Hepatocyte (in vitro differentiated cells): ENCODE results near the gene KCNK17. TPM values are rescaled to one million over a fixed set of nuclear protein-coding genes. Genes with fewer than 3 reads are reported as not detected.

ENCODE experiments used
- DNase-seq: peaks from one replicate; pipeline ENCODE4 v3.0.0-alpha.2; 2016; ENCODE audit warnings: low spot score
- H2AFZ ChIP-seq: fragments of 200-600 bp; sonication (generic); 2 replicates; pipeline ENCODE4 v1.6.0; 2016; ENCODE audit warnings: antibody characterized with exemption, mild to moderate bottlenecking
- H3K27ac ChIP-seq: fragments of 200-600 bp; sonication (generic); 2 replicates; pipeline ENCODE4 v1.5.1; 2016; ENCODE audit warnings: mild to moderate bottlenecking
- H3K27me3 ChIP-seq: fragments of 200-600 bp; sonication (generic); 2 replicates; pipeline ENCODE4 v1.6.1; 2016
- H3K36me3 ChIP-seq: fragments of 200-600 bp; sonication (generic); replicated peaks from 2 replicates; pipeline ENCODE4 v1.5.1; 2016; ENCODE audit warnings: low read depth; ENCODE audit not compliant: insufficient read depth
- H3K4me1 ChIP-seq: fragments of 200-600 bp; sonication (generic); 2 replicates; pipeline ENCODE4 v1.5.1; 2016; ENCODE audit warnings: mild to moderate bottlenecking, moderate library complexity; ENCODE audit not compliant: insufficient read depth
- H3K4me2 ChIP-seq: fragments of 200-600 bp; sonication (generic); 2 replicates; pipeline ENCODE4 v1.6.0; 2016
- H3K4me3 ChIP-seq: fragments of 200-600 bp; sonication (generic); 2 replicates; pipeline ENCODE4 v1.5.1; 2016; ENCODE audit warnings: mild to moderate bottlenecking
- H3K79me2 ChIP-seq: fragments of 200-600 bp; sonication (generic); 2 replicates; pipeline ENCODE4 v1.6.0; 2017; ENCODE audit warnings: mild to moderate bottlenecking
- H3K9me2 ChIP-seq: fragments of 200-600 bp; sonication (generic); replicated peaks from 2 replicates; pipeline ENCODE4 v1.6.0; 2017; ENCODE audit warnings: mild to moderate bottlenecking; ENCODE audit not compliant: insufficient read depth
- H3K9me3 ChIP-seq: fragments of 200-600 bp; sonication (generic); 2 replicates; pipeline ENCODE4 v1.5.1; 2016; ENCODE audit warnings: low read depth, mild to moderate bottlenecking
- H4K20me1 ChIP-seq: fragments of 200-600 bp; sonication (generic); 2 replicates; pipeline ENCODE4 v1.6.0; 2016; ENCODE audit warnings: mild to moderate bottlenecking; ENCODE audit not compliant: insufficient read depth, poor library complexity, severe bottlenecking
- EZH2 ChIP-seq: fragments of 200-600 bp; sonication (generic); IDR thresholded peaks from 2 replicates; pipeline ENCODE4 v1.6.1; 2016; ENCODE audit warnings: antibody characterized with exemption, mild to moderate bottlenecking, borderline replicate concordance
- EZH2phosphoT487 ChIP-seq: fragments of 200-600 bp; sonication (generic); IDR thresholded peaks from one replicate; pipeline ENCODE4 v1.6.1; 2018; ENCODE audit warnings: antibody characterized with exemption, mild to moderate bottlenecking, low read depth, moderate library complexity; ENCODE audit not compliant: unreplicated experiment, severe bottlenecking
- WGBS: methylation state at CpG from one replicate; pipeline ENCODE4 v1.1.6; 2016; ENCODE audit warnings: low lambda C conversion rate; ENCODE audit errors: missing lambda C conversion rate; 5-methylcytosine and 5-hydroxymethylcytosine counted together
- polyA plus RNA-seq: library from polyadenylated mRNA; unstranded; fragments of >200 nt; fragmentation: Nextera tagmentation; extraction: Ambion mirVana; gene quantifications from 2 replicates; pipeline ENCODE4 v1.2.1, GENCODE V29; 2016
- total RNA-seq: library from RNA; depleted of rRNA; stranded (reverse); fragments of >200 nt; gene quantifications from 2 replicates; pipeline ENCODE4 v1.2.3, GENCODE V29; 2014
- TF ChIP-seq, protein P1 (sequence below): fragments of 200-600 bp; sonication (generic); IDR thresholded peaks from 2 replicates; pipeline ENCODE4 v1.5.1; 2016; ENCODE audit warnings: antibody characterized with exemption, mild to moderate bottlenecking; ENCODE audit not compliant: poor library complexity

KCNK17 gene
- total and polyA plus RNA-seq, 2 experiments from 2014 or later = not detected

DNA sequence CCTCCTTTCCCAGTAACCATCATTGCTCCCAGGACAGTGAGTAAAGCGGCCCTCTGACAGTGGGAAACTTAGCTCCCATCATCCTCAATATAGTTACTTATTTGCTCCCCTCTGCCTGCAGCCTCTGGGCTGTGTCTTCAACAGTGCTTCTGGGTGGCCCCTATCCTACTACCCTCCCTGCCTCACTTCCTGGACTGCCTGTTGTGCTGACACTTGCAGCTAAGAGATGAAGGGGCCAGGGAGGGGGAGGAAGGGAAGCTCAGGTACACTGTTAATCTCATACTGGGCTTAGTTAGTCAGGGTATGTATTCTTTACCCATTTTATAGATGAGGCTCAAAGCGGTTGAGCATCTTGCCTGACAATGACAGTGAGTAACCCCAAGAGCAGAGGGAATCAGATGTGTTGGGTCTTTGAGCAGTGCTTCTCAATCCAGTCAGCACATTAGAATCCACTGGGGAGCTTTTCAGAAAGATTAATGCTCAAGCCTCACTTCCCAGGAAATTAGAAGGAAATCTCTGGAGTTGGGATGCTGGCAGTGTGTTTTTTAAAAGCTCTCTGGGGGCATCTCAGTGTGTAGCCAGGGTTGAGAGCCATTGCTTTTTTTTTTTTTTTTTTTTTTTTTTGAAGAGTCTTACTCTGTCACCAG lies 57.8 kb downstream of the KCNK17 start:
- H3K9me2 ChIP-seq = no peaks in the 10 kb centered on the region
- H4K20me1 ChIP-seq = no peaks in the 10 kb centered on the region
- no peak for DNase-seq
- no peaks in the 10 kb centered on the region for H3K36me3 ChIP-seq
- no peaks in the 10 kb centered on the region for H3K9me3 ChIP-seq
- H3K4me2 ChIP-seq = no peak overlapping the region
- no peak for TF ChIP-seq EZH2
- no peak for TF ChIP-seq EZH2phosphoT487
- TF ChIP-seq, protein P1, sequence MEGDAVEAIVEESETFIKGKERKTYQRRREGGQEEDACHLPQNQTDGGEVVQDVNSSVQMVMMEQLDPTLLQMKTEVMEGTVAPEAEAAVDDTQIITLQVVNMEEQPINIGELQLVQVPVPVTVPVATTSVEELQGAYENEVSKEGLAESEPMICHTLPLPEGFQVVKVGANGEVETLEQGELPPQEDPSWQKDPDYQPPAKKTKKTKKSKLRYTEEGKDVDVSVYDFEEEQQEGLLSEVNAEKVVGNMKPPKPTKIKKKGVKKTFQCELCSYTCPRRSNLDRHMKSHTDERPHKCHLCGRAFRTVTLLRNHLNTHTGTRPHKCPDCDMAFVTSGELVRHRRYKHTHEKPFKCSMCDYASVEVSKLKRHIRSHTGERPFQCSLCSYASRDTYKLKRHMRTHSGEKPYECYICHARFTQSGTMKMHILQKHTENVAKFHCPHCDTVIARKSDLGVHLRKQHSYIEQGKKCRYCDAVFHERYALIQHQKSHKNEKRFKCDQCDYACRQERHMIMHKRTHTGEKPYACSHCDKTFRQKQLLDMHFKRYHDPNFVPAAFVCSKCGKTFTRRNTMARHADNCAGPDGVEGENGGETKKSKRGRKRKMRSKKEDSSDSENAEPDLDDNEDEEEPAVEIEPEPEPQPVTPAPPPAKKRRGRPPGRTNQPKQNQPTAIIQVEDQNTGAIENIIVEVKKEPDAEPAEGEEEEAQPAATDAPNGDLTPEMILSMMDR = no peak
- no peaks in the 10 kb centered on the region for H3K79me2 ChIP-seq
- H3K27me3 ChIP-seq = peaks cover 24% of the 10 kb centered on the region
- H3K4me3 ChIP-seq = no peak overlapping the region
- 77% methylated on average over 2 of the region's 2 CpGs for WGBS
- H3K4me1 ChIP-seq = no peaks in the 10 kb centered on the region
- H3K27ac ChIP-seq = no peak overlapping the region
- no peak overlapping the region for H2AFZ ChIP-seq

DNA sequence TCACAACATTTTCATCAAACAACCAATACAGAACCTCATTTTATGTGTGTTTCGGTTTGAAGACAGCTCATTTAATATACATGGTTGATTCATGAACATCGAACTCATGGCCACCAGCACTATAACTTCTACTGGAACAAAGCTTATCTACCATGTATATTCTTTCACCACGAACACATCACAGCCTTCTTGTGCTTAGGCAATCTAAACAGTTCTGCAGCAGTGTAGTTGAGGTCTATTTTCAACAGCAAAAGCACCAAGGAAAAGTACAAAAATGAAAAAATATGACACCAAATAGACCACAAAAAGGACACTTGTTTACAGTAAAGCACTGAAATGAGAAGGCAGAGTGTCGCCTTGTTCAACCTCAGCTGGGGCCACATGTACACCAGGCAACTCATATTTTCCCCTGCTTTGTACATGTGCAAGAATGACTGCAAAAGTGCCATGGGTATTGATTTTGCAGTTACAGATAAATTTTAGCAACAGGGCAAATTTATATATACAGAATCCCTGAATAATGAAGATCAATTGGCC lies 59.2 kb downstream of the KCNK17 start:
- Histone ChIP-seq H3K36me3 (no peaks in the 10 kb centered on the region), H3K9me3 (no peaks in the 10 kb centered on the region), H3K27me3 (peaks cover 13% of the 10 kb centered on the region), H3K9me2 (no peaks in the 10 kb centered on the region), H2AFZ (no peak overlapping the region), H3K4me1 (no peaks in the 10 kb centered on the region), H3K4me3 (no peak overlapping the region), H3K79me2 (no peaks in the 10 kb centered on the region), H3K4me2 (no peak overlapping the region), H3K27ac (no peak overlapping the region), H4K20me1 (no peaks in the 10 kb centered on the region)
- 92% methylated on average over 4 of the region's 4 CpGs for WGBS
- TF ChIP-seq EZH2 (no peak), EZH2phosphoT487 (no peak)
- TF ChIP-seq, protein P1 = no peak
- no peak for DNase-seq

DNA sequence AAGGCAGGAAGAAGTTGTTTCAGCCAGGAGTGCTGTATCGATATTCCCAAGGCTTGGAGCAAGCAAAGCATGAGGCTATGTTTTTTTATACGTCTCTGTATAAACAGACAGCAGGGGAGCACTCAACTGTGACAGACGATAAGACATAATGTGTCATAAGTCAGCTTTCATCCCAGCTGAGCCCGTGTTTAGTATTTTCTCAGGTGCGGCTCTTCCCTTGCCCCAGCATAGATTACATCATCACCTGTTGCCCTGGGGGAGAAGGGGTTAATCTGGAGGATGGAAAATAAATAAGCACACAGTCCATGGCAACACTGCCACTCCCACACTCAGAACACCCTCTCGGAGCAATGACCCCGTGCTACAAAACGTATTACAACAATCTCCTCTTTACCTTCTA lies 62.8 kb downstream of the KCNK17 start:
- H3K27ac ChIP-seq = no peak overlapping the region
- no peak overlapping the region for H3K4me3 ChIP-seq
- no peak overlapping the region for H2AFZ ChIP-seq
- WGBS = 40% methylated on average over 8 of the region's 8 CpGs
- TF ChIP-seq, protein P1 = no peak
- TF ChIP-seq EZH2phosphoT487 = no peak
- no peak for TF ChIP-seq EZH2
- H4K20me1 ChIP-seq = no peaks in the 10 kb centered on the region
- no peaks in the 10 kb centered on the region for H3K9me3 ChIP-seq
- peak; percentile 70 for DNase-seq
- H3K79me2 ChIP-seq = no peaks in the 10 kb centered on the region
- no peaks in the 10 kb centered on the region for H3K36me3 ChIP-seq
- no peaks in the 10 kb centered on the region for H3K4me1 ChIP-seq
- H3K4me2 ChIP-seq = no peak overlapping the region
- H3K27me3 ChIP-seq = peaks cover 3% of the 10 kb centered on the region
- H3K9me2 ChIP-seq = no peaks in the 10 kb centered on the region
